ENCODE measurements around the gene UNC13D.

Gene UNC13D

DNA sequence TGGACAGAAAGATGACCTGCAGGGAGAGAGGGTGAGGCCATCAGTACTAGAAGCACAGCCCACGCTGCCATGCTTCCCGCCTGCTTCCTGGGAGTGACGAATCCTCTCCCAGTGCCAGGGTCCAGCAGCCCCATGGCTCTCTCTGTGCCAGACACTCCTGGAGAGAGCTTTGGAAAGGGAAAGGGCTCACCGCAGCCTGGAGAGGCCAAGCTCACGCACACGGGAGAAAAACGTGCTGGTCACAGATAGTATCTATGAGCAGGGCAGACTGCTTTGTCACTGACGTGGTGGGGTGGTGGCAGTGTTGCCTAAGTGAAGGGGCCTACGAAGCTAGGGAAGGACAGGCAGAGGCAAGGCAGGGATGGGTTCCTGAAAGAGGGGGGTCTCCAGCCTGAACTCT lies 5.5 kb upstream of the UNC13D start:
- no peak for DNase-seq

DNA sequence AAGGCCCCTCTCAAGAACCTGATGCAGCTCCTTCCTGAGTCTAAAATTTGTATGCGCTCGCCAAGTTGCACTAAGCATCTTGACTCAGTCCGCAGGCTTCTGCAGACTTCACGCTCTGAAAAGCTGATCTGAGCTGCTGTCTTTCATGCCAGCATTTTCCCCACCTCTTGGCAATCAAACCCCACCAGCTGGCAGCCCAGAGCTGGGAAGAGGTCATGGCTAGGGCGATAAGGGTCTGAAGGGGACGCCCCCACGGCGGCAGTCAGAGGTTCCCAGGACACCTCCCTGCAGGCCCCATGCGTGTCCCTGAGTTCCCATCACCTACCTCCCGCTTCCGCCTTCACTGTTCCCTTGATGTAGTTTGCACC lies 5.1 kb upstream of the UNC13D start:
- DNase-seq: no peak

- DNase-seq: no peak
Measured at GRCh38 chr17:75848523-75849278, 4.5 kb upstream of the UNC13D start.

- no peak for DNase-seq
Measured at GRCh38 chr17:75847614-75848522, 3.7 kb upstream of the UNC13D start.

DNA sequence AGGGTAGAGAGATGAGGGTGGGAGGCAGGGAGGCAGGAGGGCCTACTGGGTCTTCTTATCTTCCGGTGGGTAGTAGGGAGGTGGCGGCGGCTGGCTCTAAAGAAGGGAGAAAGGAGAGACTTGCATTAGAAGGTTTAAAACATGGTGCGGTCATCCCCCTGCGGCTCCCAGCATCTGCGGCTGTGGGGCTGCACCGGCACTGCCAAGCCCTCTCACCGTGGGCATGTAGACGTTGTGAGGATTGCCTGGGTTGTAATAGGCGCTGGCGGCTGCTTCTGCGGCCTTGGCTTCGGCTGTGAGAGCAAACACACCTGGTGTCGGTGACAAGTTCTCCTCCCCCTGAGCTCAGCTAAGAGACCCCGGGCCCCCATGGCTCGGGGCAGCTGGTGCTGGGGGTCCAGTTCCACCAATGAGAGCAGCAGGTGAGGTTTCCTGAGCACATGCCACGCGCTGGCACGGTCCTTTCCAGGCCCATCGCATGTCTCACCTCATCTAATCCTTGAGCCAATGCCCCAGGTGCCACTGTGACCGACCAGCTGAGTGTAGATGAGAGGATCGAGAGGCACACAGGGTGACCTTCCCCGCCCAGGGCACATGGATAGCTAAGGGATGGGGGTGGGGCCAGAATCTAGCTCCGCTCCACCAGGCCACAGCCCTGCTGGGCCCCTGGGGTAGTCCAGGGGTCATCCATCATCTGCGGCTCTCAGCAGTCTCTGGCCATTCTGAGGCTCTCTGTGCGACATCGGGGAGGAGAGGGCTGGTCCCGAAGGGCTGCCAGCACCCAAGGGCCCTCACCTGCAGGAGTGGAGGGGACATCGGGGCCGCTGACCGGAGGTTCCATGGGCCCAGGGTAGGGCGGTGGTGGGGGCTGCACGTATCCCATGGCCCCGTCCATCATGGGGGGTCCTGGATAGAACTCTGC lies 2.7 kb upstream of the UNC13D start:
- no peak for DNase-seq

DNA sequence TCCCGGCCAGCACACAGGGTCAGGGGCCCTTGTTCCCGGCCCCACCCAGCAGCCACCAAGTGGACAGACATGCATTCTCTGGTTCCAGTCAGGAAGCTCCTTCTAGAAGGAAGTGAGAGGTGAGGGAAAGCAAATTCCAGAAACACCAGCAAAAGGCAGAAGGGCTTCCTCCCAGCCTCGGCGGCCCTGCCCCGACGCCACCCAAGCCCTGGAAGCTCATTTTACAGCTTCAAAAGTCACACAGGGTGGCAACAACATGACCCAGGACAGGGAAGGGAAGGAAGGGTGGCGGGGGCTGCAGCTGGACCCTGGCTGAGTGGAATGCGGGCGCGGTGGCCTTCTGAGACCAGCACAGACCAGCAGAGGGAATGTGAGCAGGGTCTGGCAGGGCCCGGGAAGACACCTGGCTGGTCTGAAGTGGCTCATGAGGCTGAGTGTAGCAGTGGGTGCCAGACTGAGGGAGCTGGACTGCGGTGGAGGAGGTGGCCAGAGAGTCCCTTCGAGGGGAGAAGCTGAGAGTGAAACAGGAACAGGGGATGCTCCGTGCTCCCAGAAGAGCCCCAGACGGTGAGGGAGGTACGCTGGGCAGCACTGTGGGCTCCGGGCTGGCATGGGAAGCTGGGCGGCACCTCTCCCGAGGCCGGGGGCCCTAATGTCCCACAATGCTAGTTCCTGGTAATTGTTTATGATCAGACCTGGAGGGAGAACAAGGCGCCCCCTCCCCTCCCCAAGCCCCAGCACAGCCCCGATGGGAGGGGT lies 1.9 kb upstream of the UNC13D start:
- no peak for DNase-seq

- DNase-seq: peak; percentile 18
Measured at GRCh38 chr17:75845058-75845711, 981 bp upstream of the UNC13D start.

DNA sequence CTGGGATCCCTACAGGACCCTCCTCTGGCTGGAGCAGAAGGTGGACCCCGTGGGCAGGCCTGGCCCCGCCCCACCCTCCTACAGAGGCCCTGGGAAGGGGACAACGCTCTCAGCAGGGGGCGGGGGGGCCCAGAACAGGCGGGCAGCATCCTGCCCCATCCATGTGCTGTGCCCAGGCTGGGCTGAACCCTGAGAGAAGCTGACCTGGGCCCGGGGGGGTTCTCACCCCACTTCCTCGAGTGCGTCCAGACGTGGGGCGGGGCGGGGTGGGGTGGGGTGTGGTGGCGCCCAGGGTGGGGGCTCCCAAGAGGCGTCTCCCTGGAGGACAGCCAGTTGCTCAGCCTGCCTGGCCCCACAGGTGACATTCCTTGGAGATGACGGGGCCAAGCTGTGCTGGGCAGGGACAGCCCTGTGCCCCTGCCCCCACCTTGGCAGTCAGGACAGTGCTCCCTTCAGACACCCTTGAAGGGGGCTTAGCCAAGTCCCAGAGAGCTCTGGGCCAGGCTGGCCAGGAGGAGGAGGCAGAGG lies 390 bp upstream of the UNC13D start:
- DNase-seq: no peak

DNA sequence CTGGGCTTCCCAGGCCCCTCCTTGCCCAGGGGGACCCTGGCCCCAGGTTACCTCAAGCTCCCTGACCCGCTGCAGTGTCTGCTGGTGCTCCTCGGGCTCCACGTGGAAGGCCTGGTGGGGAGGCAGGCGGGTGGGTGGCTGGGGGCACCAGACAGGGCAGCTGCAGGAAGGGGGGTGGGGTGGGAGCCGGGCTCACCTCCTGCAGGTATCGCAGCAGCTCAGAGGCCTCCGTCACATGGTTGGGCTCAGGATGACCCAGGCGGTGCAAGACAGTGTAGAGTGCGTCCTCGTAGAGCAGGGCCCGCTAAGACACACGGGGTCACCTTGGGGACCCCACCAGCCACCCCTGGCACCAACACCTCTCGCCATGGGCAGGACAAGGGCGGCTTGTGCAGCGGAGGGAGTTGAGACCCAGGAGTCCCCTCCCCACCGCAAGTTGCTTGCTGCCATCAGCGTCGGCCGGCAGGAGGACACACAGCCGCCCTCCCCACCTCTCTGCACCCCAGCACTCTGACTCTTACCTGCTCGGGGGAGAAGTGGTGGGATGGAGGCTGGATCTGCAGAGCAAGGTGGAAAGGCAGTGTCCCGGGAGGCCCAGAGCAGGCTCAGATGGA lies 1.1 kb downstream of the UNC13D start:
- no peak for DNase-seq

DNA sequence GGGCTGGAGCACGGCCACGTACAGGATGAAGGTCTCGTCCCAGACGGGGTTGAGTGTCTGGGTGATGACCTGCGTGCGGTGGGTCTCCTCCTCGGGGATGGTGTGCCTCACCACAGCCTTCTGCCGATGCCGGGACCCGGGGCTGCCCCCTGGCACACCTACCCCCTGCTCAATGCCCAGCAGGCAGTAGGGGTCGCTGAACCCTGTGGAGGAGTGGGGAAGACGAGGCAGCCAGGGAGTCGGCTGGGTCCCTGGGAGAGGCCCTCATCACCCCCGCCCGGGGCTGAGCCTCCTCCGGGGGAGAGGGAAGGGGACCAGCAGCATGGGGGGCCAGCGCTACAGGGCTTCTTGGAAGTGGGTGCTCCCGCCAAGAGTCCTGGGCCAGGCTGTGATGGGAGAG lies 1.8 kb downstream of the UNC13D start:
- no peak for DNase-seq

- DNase-seq: no peak
Measured at GRCh38 chr17:75840799-75841164, 3.4 kb downstream of the UNC13D start.

- no peak for DNase-seq
Measured at GRCh38 chr17:75839942-75840798, 4.0 kb downstream of the UNC13D start.

- DNase-seq: no peak
Measured at GRCh38 chr17:75838410-75838809, 5.8 kb downstream of the UNC13D start.

DNA sequence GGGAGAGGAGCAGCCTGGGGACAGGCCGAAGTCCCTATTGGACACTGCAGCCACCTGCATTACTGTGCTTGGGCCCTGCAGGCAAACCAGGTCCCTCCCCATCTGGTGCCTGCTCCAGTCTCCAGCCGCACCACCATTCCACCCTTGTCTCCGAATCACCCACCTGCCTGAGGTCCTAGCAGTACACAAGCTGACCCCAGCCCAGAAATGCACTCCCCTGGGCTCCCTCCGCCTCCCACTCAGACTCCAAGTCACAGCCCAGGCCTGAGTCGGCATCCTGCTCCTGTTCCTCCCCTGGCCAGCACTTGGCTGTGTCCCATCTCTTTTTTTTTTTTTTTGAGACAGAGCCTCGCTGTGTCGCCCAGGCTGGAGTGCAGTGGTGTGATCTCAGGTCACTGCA lies 6.3 kb downstream of the UNC13D start:
- DNase-seq: no peak

GRCh38 chr17:75836605-75837004 lies 7.6 kb downstream of the UNC13D start:
- DNase-seq: no peak

DNA sequence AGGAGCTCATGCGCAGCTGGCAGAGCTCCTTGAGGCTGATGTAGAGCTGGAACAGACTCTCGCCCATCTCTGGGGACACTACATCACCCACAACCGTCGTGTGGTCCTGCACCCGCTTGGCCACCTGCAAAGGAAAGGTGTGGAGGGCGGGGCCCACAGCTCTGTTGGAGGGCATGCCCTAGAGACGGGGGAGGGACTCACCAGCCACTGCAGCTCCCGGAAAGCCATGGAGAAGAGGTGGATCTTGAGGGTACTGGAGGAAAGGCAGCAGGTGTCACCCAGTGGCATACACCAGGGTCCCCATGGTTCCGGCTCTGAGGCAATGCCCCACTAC lies 8.6 kb downstream of the UNC13D start:
- DNase-seq: no peak

GRCh38 chr17:75834928-75835653 lies 9.1 kb downstream of the UNC13D start:
- DNase-seq: no peak

DNA sequence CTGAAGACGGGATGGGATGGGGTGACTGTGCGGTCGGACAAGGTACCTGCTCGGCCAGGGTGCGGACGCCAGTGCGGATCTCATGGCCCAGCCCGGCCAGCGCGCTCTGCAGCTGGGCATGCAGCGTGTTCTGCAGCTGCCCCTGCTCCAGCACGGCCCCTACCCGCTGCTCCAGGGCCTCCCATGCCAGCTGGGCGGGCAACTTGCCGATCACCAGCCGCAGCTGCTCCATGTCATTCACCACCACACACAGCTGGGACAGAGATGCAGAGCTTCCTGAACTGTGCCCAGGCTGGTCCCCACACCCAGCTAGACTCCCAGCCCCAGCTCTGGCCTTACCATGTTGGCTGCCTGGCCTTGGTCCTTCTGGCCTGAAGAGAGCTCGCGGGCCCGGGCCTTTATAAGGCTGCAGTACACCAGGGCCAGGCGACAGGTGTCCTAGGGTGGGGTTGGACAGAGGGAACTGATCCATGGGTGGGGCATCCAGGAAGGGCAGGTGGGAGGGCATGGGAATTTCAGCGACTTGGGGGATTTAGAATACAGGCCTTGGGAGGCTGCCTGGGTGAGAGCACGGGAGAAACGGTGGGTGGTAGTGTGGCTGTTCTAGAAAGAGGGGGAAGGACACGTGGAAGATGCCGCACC lies 9.8 kb downstream of the UNC13D start:
- no peak for DNase-seq

Measured in NCI-H524 treated with DMSO at 0.1 percent for 48 hours (cell line).